ENCODE measurements around the gene OXCT1.

Gene OXCT1

DNA sequence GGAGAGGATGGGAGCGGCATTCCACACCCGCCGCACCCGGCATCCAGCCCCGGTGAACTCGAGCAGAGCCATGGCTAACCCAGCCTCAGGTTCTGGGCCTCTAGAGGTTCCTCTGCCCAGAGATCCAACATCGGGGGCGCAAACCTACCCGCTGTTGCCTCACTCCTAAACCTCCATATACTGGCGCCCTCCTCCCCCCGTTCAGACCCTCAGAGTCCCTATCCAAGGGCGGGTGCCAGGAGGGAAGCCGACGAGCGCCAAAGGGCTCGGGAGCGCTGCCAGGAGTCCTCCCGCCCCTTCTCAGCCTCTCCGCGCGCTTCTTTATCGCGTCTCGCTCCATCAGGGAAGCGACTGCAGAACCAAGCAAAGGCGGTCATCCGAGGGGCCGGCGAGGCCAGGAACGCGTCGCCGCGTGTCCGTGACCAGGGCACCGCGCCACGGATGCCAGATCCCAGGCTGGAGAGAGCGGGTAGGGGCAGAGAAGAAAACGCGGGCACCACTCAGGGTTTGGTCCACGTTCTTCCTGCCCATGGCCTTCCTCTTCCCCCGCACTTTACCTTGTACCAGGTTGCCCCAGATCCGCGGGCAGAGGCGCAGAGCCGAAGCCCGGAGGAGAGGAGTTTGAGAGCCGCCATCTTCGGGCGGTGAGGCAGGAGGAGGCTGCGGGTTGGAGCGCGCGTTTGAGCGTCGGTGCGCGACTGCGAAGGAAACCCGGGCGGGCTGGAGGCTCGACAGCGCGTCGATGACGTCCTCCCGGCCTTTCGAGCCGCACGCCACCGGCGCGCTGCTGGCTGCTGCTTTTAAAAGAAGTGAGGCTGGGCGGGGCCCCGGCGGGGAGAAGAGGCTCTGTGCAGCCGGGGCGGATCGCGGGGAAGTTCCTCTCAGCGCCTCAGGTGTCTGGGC lies at the start of gene OXCT1:
Gene OXCT1 (minus strand): TSS at position 702 of the 903 bp plus-strand sequence. CDS start 67 bp downstream, at position 635.
- Histone ChIP-seq H3K27me3 (ENCODE audit: control insufficient read depth, insufficient read depth, low read length) (peaks cover 24% of the 10 kb centered on the region), H3K9me3 (ENCODE audit: control insufficient read depth, insufficient read depth, low read length) (no peaks in the 10 kb centered on the region), H3K4me1 (ENCODE audit: control insufficient read depth, insufficient read depth, low read length) (peaks cover 4% of the 10 kb centered on the region), H3K36me3 (ENCODE audit: control insufficient read depth, insufficient read depth, low read length) (no peaks in the 10 kb centered on the region), H3K9ac (ENCODE audit: low read depth, low read length) (peak within 1 kb of the TSS; percentile 96), H3K4me3 (ENCODE audit: low read depth, low read length) (peak within 1 kb of the TSS; percentile 91)

DNA sequence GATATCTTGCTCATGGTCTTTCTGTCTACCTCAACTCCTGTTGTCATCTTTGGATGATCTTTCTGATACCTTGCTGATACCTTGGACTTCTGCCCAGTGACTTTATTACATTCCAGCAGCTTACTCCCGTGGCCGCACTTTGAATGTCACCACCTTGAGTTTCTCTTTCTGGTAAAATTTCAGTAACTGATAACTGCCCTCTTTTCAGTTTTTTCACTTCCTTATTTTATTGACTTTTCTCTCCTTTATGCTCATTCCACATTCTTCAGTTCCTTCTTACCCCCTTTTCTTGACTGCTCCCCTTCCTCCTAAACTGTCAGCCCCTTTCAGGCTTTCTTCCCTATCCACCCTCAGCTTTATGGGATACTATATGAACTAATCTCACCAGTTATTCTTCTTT lies 47.9 kb upstream of the OXCT1 start:
- no peaks in the 10 kb centered on the region for H3K27me3 ChIP-seq (ENCODE audit: control insufficient read depth, insufficient read depth, low read length)
- H3K36me3 ChIP-seq (ENCODE audit: control insufficient read depth, insufficient read depth, low read length) = no peaks in the 10 kb centered on the region
- no peak overlapping the region for H3K9ac ChIP-seq (ENCODE audit: low read depth, low read length)
- no peak overlapping the region for H3K4me3 ChIP-seq (ENCODE audit: low read depth, low read length)
- H3K9me3 ChIP-seq (ENCODE audit: control insufficient read depth, insufficient read depth, low read length) = no peaks in the 10 kb centered on the region
- peaks cover 8% of the 10 kb centered on the region for H3K4me1 ChIP-seq (ENCODE audit: control insufficient read depth, insufficient read depth, low read length)

DNA sequence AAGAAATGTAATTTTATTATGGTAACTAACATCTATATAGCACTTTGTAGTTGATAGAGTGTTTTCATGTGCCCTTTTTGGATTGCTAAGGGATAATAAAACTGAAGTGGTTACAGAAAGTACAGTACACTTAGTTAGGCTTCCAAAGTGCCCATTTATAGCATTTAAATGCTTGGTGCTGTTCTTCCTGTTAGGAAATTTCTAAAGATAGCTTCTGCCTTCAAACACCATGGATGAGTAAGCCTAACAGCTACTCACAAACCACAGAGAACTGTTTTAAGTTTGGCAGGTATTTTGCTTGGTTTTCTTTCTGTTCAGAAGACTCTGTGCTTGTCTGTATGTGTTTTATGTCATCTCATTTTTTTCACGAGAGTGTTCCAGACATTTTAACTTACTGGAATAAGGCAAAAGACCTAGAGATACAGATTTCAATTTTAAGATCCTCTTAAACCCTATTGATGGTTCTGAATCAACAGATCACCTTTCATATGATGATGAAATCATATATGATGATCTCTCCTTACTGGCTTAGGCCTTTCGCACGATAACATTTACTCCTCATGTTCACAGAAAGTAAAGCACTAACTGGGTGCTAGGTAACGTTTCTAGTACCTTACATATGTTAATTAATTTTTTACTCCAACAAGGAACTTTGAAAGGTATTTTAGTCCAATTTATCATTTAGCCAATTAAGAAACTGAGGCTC lies 38.3 kb upstream of the OXCT1 start:
- Histone ChIP-seq H3K9ac (ENCODE audit: low read depth, low read length) (no peak overlapping the region), H3K36me3 (ENCODE audit: control insufficient read depth, insufficient read depth, low read length) (peaks cover 13% of the 10 kb centered on the region), H3K4me3 (ENCODE audit: low read depth, low read length) (no peak overlapping the region), H3K9me3 (ENCODE audit: control insufficient read depth, insufficient read depth, low read length) (no peaks in the 10 kb centered on the region), H3K27me3 (ENCODE audit: control insufficient read depth, insufficient read depth, low read length) (no peaks in the 10 kb centered on the region), H3K4me1 (ENCODE audit: control insufficient read depth, insufficient read depth, low read length) (no peaks in the 10 kb centered on the region)

DNA sequence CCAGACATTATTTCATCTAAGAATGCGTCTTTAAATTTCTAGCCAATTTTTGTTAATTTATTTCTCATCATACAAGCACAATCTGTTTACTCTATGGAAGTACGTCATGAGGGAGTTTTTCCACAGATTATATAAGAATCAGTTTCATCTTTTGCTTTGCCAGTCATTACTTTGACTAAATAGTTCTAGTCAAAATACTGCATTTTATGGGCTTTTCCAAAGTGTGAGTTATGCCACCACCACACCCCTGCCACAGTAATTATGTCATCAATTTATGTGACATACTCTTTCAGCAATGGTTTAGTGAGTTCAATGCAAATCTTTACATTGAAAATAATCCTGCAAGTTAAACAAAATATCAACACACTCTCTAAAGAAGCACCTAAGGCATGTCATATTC lies 35.9 kb upstream of the OXCT1 start:
- Histone ChIP-seq H3K4me1 (ENCODE audit: control insufficient read depth, insufficient read depth, low read length) (no peaks in the 10 kb centered on the region), H3K9me3 (ENCODE audit: control insufficient read depth, insufficient read depth, low read length) (no peaks in the 10 kb centered on the region), H3K4me3 (ENCODE audit: low read depth, low read length) (no peak overlapping the region), H3K36me3 (ENCODE audit: control insufficient read depth, insufficient read depth, low read length) (peaks cover 4% of the 10 kb centered on the region), H3K27me3 (ENCODE audit: control insufficient read depth, insufficient read depth, low read length) (no peaks in the 10 kb centered on the region), H3K9ac (ENCODE audit: low read depth, low read length) (no peak overlapping the region)

DNA sequence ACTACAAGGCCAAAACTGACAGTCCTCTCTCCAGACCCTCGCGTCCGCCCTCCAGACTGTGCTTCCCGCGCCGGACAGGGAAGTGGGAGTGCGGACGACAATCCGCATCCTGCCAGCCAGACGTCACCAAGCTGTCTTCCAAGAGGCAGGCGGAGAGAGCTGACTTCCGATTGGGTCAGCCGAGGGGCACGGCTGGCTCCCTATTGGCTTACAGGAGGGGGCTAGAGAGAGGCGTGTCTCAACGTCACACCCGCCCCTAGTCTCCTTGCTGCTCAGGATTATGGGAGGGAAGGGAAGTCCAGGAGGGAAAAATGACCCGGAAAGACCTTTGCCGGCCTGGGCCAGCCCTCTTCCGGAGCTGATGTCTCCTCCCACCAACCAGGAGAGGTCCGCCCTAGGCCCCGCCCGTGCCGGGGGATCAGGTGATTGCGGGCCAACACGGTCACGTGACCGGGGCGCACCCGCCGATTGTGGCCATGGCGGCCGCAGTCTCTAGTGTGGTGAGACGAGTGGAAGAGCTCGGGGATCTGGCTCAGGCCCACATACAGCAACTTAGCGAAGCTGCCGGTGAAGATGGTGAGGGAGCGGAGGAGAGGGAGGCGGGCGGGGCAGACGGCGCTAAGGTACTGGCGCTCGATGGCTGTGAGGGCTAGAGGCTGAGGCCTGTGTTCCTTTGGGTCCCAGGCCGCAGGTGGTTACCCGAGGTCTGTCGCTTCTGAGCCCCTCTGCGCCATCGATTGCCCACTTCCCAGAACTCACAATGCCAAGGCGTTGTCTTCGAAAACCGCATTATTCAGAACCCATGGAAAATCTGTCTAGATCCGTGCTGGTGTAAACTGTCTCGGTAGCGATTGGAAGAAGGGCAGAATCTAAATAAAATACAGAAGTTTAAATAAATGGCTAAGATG lies 33.9 kb upstream of the OXCT1 start, which contains the start of gene RIMOC1:
Gene RIMOC1 (plus strand): TSS at position 453 of the 908 bp plus-strand sequence. CDS start 24 bp downstream, at position 477.
- Histone ChIP-seq H3K9me3 (ENCODE audit: control insufficient read depth, insufficient read depth, low read length) (no peaks in the 10 kb centered on the region), H3K4me3 (ENCODE audit: low read depth, low read length) (peak within 1 kb of the TSS; percentile 98), H3K9ac (ENCODE audit: low read depth, low read length) (peak within 1 kb of the TSS; percentile 82), H3K4me1 (ENCODE audit: control insufficient read depth, insufficient read depth, low read length) (no peaks in the 10 kb centered on the region), H3K36me3 (ENCODE audit: control insufficient read depth, insufficient read depth, low read length) (no peaks in the 10 kb centered on the region), H3K27me3 (ENCODE audit: control insufficient read depth, insufficient read depth, low read length) (no peaks in the 10 kb centered on the region)

DNA sequence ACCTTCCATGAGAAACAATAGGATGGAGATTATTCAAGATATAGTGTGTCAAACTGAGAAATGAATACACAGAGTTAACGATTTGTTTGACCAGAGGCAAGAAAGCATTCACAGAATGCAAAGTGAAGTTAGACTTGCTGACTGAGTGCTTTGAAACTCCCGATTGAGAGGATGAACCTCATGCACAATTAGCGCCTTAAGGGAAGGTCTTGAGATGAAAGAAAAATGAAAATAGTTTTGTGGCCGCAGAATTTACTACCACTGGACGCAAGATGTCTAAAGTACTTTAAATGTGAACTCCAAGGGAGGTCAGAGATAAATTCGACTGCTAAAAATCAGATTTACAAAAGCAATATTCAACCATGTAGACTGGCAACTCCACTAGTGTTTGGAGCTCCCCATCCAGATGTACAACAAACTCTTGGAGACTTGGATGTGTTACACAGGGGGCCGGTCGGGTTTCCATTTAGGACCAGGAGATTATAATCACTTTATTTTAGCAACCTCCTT lies 33.2 kb upstream of the OXCT1 start:
- Histone ChIP-seq H3K4me1 (ENCODE audit: control insufficient read depth, insufficient read depth, low read length) (no peaks in the 10 kb centered on the region), H3K27me3 (ENCODE audit: control insufficient read depth, insufficient read depth, low read length) (no peaks in the 10 kb centered on the region), H3K9me3 (ENCODE audit: control insufficient read depth, insufficient read depth, low read length) (no peaks in the 10 kb centered on the region), H3K4me3 (ENCODE audit: low read depth, low read length) (peak overlapping the region; percentile 76), H3K9ac (ENCODE audit: low read depth, low read length) (no peak overlapping the region), H3K36me3 (ENCODE audit: control insufficient read depth, insufficient read depth, low read length) (no peaks in the 10 kb centered on the region)

DNA sequence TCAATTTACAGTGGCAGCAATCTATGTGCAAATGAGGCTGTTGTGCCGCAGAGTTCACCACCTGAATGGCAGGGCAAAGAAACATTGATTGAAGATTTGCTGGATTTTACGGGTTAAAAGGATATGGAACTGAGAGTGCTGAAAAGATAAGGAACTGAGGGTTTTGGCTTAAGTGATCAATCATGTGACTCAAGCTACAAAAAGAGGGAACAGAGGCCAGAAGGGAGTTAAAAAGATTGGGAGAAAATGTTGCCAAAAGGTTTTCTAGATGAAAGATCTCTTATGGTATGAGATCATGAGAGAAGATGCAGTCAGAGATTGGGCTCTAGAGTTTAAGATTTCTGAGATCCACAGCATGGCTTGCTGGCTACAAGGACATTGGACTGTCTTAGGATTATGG lies 26.0 kb upstream of the OXCT1 start:
- Histone ChIP-seq H3K36me3 (ENCODE audit: control insufficient read depth, insufficient read depth, low read length) (no peaks in the 10 kb centered on the region), H3K4me3 (ENCODE audit: low read depth, low read length) (no peak overlapping the region), H3K9me3 (ENCODE audit: control insufficient read depth, insufficient read depth, low read length) (no peaks in the 10 kb centered on the region), H3K4me1 (ENCODE audit: control insufficient read depth, insufficient read depth, low read length) (no peaks in the 10 kb centered on the region), H3K9ac (ENCODE audit: low read depth, low read length) (no peak overlapping the region), H3K27me3 (ENCODE audit: control insufficient read depth, insufficient read depth, low read length) (no peaks in the 10 kb centered on the region)

DNA sequence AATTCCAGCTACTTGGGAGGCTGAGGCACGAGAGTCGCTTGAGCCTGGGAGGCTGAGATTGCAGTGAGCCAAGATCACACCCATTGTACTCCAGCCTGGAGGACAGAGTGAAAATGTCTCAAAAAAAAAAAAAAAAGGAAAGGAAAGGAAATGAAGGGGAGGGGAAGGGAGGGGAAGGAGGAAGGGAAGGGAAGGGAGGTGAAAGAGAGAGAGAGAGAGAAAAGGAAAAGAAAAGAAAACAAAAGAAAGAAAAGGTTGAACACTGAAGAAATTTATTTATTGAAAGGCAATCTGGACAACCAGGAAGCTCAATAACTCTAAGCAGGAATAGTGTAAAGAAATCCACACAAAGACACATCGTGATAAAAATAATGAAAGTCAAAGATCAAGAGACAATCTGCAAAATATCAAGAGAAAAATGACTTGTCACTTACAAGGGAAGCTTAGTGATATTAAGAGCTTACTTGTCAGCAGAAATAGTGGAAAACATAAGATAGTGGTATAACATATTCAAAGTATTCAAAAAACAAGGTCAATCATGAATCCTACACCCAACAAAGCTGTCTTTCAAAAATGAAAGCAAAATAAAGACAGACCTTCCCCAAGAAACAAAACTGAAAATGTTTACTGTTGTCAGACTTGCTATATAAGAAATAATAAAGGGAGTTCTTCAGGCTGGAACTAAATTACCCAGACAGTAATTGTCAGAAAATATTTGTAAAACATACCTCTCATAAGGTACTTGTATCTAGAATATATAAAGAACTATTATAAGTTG lies 23.0 kb upstream of the OXCT1 start:
- H3K9me3 ChIP-seq (ENCODE audit: control insufficient read depth, insufficient read depth, low read length) = no peaks in the 10 kb centered on the region
- H3K27me3 ChIP-seq (ENCODE audit: control insufficient read depth, insufficient read depth, low read length) = no peaks in the 10 kb centered on the region
- H3K4me1 ChIP-seq (ENCODE audit: control insufficient read depth, insufficient read depth, low read length) = no peaks in the 10 kb centered on the region
- no peak overlapping the region for H3K9ac ChIP-seq (ENCODE audit: low read depth, low read length)
- H3K4me3 ChIP-seq (ENCODE audit: low read depth, low read length) = no peak overlapping the region
- no peaks in the 10 kb centered on the region for H3K36me3 ChIP-seq (ENCODE audit: control insufficient read depth, insufficient read depth, low read length)

DNA sequence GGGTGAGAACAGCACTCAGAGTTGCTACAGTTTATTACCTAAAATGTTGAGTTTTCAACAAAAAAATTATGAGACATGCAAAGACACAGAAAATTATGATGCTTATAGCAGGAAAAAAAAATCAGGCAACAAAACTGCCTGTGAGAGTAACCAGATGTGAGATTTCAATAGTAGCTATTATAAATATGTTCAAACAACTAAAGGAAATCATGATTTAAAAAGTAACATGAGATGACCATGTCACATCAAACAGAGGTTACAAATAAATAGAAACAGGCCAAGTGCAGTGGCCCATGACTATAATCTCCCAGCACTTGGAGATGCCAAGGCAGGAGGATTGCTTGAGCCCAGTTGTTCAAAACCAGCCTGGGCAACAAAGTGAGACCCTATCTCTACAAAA lies 21.8 kb upstream of the OXCT1 start:
- no peak overlapping the region for H3K9ac ChIP-seq (ENCODE audit: low read depth, low read length)
- no peaks in the 10 kb centered on the region for H3K9me3 ChIP-seq (ENCODE audit: control insufficient read depth, insufficient read depth, low read length)
- no peaks in the 10 kb centered on the region for H3K4me1 ChIP-seq (ENCODE audit: control insufficient read depth, insufficient read depth, low read length)
- H3K27me3 ChIP-seq (ENCODE audit: control insufficient read depth, insufficient read depth, low read length) = no peaks in the 10 kb centered on the region
- no peaks in the 10 kb centered on the region for H3K36me3 ChIP-seq (ENCODE audit: control insufficient read depth, insufficient read depth, low read length)
- H3K4me3 ChIP-seq (ENCODE audit: low read depth, low read length) = no peak overlapping the region

DNA sequence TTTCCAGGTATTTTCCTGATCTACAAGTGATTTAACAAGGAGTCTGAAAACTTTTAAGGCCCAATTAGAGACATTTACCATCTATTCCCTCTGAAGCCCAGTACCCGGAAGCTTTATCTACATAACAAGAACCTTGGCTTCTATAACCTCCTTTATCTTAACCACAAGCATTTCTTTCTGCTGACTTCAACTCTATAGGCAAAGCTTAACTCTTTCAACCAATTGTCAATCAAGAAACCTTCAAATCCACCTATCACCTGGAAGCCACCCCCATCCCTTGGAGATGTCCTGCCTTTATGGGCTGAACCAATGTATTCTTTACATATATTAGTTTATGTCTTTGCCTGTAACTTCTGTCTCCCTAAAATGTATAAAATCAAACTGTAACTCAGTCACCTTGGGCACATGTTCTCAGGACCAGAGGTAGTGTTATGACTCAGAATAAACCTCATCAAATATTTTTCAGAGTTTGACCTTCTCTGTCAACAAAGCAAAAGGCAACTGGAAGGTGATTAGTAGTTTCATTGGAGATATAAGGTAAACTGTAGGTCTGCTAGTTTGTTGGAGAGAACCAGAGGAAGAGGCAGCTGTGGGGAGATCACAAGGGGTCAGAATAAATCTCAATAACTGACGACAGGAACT lies 21.0 kb upstream of the OXCT1 start:
- Histone ChIP-seq H3K36me3 (ENCODE audit: control insufficient read depth, insufficient read depth, low read length) (no peaks in the 10 kb centered on the region), H3K9me3 (ENCODE audit: control insufficient read depth, insufficient read depth, low read length) (no peaks in the 10 kb centered on the region), H3K4me3 (ENCODE audit: low read depth, low read length) (no peak overlapping the region), H3K27me3 (ENCODE audit: control insufficient read depth, insufficient read depth, low read length) (no peaks in the 10 kb centered on the region), H3K4me1 (ENCODE audit: control insufficient read depth, insufficient read depth, low read length) (no peaks in the 10 kb centered on the region), H3K9ac (ENCODE audit: low read depth, low read length) (no peak overlapping the region)
